Coronary artery (tissue), 2 donors: Measurements from ENCODE around the gene PRR3.

Experiments
- DNase-seq: peaks from one replicate; pipeline ENCODE4 v3.0.0-alpha.2; 2017; ENCODE audit warnings: low spot score
- H3K27ac ChIP-seq, 2 donors: fragments of 200-600 bp; sonication (generic); one replicate each; pipeline ENCODE4 v1.5.1; 2016 to 2019
- H3K4me3 ChIP-seq: fragments of 200-600 bp; sonication (generic); 2 replicates; pipeline ENCODE4 v1.5.1; 2016; ENCODE audit warnings: mild to moderate bottlenecking, moderate library complexity
- TF ChIP-seq, protein P1 (sequence below): fragments of 200-600 bp; sonication (generic); IDR thresholded peaks from one replicate; pipeline ENCODE4 v1.5.1; 2019; ENCODE audit warnings: antibody characterized with exemption

Gene PRR3

DNA sequence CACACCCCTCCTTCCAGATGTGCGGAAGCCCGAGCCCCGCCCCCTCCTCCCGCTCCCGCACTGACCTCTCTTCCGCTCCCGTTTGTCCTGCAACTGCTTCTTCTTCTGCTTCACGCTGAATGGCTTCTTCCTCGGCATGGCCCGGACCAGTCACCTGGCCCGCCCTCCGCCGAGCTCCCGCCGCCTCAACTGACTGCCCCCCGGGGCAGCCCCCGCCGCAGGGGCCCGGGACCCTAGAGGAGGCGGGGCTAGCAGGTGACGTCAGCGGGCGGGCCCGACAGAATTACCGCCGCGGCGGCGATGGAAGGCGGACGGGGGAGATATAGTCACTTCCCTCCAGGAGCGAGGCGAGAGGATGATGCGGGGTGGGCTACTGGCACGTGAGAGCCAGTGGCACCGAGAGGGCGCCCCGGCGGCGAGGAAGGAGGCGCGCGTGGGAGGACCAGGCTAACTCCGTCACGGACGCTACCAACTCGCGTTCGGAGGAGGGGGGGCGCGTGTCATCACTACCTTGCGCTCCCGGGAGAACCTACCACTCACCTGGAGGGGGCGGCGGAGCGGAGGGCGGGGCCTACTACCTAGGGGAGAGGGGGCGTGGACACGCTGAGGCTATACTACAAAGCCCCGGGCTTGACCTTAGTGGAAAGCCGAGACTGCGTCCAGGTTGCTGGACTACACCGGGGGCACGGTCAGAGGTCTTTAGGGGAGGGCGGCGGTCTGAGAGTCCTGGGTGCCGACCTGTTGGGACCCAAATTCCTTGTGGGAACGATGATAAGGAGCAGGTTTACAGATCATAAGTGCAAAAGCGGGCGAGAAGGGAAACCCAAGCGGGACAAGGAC, 809 bp upstream of the PRR3 start, which contains the start of gene GNL1:
Gene GNL1 (minus strand): TSS at position 424 of the 840 bp plus-strand sequence. CDS start 286 bp downstream, at position 138.
- TF ChIP-seq, protein P1, sequence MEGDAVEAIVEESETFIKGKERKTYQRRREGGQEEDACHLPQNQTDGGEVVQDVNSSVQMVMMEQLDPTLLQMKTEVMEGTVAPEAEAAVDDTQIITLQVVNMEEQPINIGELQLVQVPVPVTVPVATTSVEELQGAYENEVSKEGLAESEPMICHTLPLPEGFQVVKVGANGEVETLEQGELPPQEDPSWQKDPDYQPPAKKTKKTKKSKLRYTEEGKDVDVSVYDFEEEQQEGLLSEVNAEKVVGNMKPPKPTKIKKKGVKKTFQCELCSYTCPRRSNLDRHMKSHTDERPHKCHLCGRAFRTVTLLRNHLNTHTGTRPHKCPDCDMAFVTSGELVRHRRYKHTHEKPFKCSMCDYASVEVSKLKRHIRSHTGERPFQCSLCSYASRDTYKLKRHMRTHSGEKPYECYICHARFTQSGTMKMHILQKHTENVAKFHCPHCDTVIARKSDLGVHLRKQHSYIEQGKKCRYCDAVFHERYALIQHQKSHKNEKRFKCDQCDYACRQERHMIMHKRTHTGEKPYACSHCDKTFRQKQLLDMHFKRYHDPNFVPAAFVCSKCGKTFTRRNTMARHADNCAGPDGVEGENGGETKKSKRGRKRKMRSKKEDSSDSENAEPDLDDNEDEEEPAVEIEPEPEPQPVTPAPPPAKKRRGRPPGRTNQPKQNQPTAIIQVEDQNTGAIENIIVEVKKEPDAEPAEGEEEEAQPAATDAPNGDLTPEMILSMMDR: no peak
- DNase-seq: peak; percentile 94
- H3K27ac ChIP-seq: peak within 1 kb of the TSS; percentile 96 to 97
- H3K4me3 ChIP-seq: peak within 1 kb of the TSS; percentile 96

DNA sequence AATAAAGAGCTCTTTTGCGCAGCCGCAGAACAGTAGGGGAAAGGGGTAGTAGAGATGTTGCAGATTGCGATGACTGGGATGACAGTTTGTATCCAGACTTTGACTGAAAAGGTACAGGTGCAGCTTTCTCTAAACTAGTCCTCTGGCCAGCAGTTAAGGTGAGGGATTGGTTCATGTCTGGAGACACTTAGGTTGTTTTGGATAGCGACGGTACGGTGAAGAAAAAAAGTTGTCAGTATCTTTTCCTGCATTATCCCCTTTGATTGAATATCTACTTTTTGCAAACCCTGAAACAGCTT, 537 bp downstream of the PRR3 start:
- peak overlapping the region; percentile 96 to 97 for H3K27ac ChIP-seq
- no peak for DNase-seq
- H3K4me3 ChIP-seq: peak overlapping the region; percentile 96
- TF ChIP-seq, protein P1: no peak

DNA sequence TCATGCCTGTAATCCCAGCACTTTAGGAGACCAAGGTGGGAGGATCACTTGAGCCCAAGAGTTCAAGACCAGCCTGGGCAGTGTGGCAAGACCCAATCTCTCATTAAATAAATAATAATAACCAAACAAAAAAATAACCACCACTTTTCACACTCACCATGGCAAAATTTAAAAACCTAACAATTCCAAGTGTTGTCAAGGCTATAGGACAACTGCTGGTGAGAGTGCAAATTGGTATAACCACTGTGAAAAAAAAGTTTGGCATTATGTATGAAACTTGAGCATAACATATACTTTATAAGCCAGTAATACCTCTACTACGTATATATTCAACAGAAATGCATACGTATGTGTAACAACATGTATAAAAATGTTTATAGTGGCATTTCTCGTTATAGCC, 3.8 kb downstream of the PRR3 start:
- no peak overlapping the region for H3K4me3 ChIP-seq
- no peak for DNase-seq
- H3K27ac ChIP-seq: no peak overlapping the region
- TF ChIP-seq, protein P1: no peak

DNA sequence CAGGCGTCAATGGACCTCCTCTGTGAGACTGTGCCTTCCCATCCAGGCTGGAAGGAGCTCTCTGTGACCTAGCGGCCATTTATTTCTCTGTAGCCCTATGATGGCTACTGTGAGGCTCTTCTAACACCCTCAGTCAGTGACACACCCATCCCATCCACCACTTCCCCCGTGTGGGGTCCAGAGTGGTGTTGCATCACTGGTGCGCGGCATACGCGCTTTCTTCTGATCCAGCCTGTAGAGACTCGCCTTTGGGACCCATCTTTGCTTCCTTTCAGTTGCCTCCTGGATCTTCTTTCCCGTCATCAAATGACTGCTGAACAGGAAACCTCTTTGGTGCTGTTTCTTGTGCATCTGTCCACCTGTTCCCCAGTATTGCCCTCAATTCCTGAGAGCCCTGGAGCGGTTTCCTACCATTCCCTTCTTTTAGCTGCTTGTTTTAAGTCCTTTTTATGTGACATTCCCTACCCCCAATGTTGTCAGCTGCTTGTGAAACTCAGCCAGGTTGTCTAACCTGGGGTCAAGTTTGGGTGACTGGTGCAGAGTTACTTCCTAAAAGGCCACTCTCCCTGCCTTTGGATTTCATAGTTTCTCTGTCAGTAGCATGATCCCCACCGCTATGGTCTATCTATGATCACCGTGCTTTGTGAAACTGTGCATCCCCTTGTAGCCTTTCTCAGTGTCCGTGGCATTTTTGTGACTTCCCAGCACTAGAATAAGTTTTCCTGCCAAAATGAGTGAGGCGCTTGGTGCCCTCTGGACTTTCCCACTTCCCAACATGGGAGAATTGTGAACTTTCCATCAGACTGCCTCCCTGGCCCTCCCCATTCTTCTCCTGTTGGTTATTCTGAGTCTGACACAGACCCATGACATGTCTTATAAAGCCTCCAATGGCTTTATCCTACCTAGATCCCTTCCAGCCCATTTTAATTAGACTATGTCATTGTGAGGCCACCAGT, 5.7 kb downstream of the PRR3 start:
- H3K27ac ChIP-seq: no peak overlapping the region
- TF ChIP-seq, protein P1: no peak
- no peak for DNase-seq
- H3K4me3 ChIP-seq: no peak overlapping the region

DNA sequence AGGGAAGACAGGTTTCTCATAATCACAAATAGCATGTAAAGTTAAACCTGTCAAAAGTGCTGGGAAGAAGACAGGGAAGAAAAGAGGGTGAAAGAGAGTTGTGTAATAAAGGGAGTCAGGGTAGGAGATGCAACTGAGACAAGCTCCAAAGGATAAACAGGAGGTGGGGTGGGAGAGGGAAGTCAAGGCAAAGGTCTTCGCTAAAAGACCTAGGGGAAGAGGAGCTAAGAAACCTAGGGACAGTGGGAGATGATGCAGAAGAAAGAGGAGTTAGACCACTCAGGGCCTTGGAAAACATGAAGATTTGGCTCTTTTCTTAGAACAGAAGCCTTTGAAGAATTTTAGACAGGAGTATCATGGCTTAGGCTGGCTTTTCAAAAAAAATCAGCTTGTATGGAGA, 7.0 kb downstream of the PRR3 start:
- H3K27ac ChIP-seq: no peak overlapping the region
- no peak overlapping the region for H3K4me3 ChIP-seq
- no peak for DNase-seq
- TF ChIP-seq, protein P1: no peak

DNA sequence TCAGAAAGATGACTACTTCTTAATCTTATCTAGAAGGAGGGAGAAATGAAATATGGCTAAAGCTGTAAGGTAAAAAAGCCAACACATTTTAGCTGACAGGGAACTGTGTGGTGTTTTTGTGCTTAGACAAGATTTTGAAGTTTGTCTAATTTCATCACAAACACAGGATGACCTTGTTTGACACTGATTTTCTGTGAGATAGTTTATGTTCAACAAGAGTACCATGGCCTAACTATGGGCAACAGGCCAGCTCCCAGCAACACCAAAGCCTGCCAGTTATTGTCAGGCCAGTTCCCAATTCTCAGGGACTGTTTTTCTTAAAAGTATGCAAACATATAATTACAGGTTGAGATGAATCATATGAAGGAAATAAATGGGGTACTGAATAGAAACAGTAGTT, 8.7 kb downstream of the PRR3 start:
- DNase-seq: no peak
- TF ChIP-seq, protein P1: no peak
- Histone ChIP-seq H3K27ac (no peak overlapping the region), H3K4me3 (no peak overlapping the region)
